AG04450 (cell line): ENCODE results near the gene PPARG. TPM values are rescaled to one million over a fixed set of nuclear protein-coding genes. Genes with fewer than 3 reads are reported as not detected.

Experiments used
- CTCF ChIA-PET: fragments of 300-600, 350-600 bp; formaldehyde crosslinking; extraction: SDS; loops from one replicate; lab custom pipeline; 2022; ENCODE audit warnings: antibody characterized with exemption, inconsistent platforms; lab: Charles Lee
- POLR2A ChIA-PET: fragments of 350-600 bp; formaldehyde crosslinking; extraction: SDS; loops from one replicate; lab custom pipeline; 2021; ENCODE audit warnings: antibody characterized with exemption, inconsistent platforms; lab: Yijun Ruan, JAX
- DNase-seq: peaks from one replicate; pipeline ENCODE4 v3.0.0-alpha.2; 2011; ENCODE audit warnings: low read depth, low spot score
- H3K27ac ChIP-seq: one replicate; pipeline ENCODE4 v1.5.1; 2012; ENCODE audit warnings: low read depth, low read length, control low read depth
- H3K27me3 ChIP-seq: one replicate; pipeline ENCODE4 v1.6.0; 2012; ENCODE audit warnings: low read length; ENCODE audit not compliant: control insufficient read depth, insufficient read depth
- H3K4me3 ChIP-seq: 2 replicates; pipeline ENCODE4 v1.5.1; 2011; ENCODE audit warnings: mild to moderate bottlenecking, low read depth, low read length, control low read depth
- H3K9me3 ChIP-seq: 2 replicates; pipeline ENCODE4 v1.5.1; 2012; ENCODE audit warnings: low read length; ENCODE audit not compliant: control insufficient read depth, insufficient read depth
- CTCF ChIP-seq: IDR thresholded peaks from 2 replicates; pipeline ENCODE4 v1.5.1; 2011; ENCODE audit warnings: low read depth, low read length, control low read depth, inconsistent platforms
- polyA plus RNA-seq: library from polyadenylated mRNA; depleted of rRNA; stranded (reverse); fragments of >200 nt; gene quantifications from 2 replicates; pipeline ENCODE4 v1.2.3, GENCODE V29; 2011

The PPARG gene
- polyA plus RNA-seq, 1 experiment, result 33.8 TPM

GRCh38 chr3:12352253-12352652 is 63.4 kb downstream of the PPARG start:
- no peak overlapping the region for H3K4me3 ChIP-seq
- peak; percentile 36; the same call in 1 of the 2 replicates for TF ChIP-seq CTCF
- no peak for DNase-seq
- CTCF ChIA-PET, result interaction anchor here (0.6 kb wide), 1 partner anchor 9 kb away, joined by 4 read pairs; no protein-coding TSS in a partner anchor
- no peak overlapping the region for H3K27ac ChIP-seq
- POLR2A ChIA-PET, result no interaction called here
- no peaks in the 10 kb centered on the region for H3K9me3 ChIP-seq
- H3K27me3 ChIP-seq, result no peaks in the 10 kb centered on the region

GRCh38 chr3:12352755-12353154 is 63.9 kb downstream of the PPARG start:
- ChIA-PET CTCF (no interaction called here), POLR2A (no interaction called here)
- Histone ChIP-seq H3K4me3 (no peak overlapping the region), H3K9me3 (no peaks in the 10 kb centered on the region), H3K27ac (no peak overlapping the region), H3K27me3 (no peaks in the 10 kb centered on the region)
- TF ChIP-seq CTCF, result no peak
- no peak for DNase-seq

GRCh38 chr3:12353796-12354525 is 65.1 kb downstream of the PPARG start:
- no peak overlapping the region for H3K27ac ChIP-seq
- no peak overlapping the region for H3K4me3 ChIP-seq
- CTCF ChIA-PET, result interaction anchor here (1.2 kb wide), 1 partner anchor 215 kb away, joined by 3 read pairs; no protein-coding TSS in a partner anchor
- TF ChIP-seq CTCF, result no peak
- H3K27me3 ChIP-seq, result no peaks in the 10 kb centered on the region
- H3K9me3 ChIP-seq, result no peaks in the 10 kb centered on the region
- DNase-seq, result no peak
- POLR2A ChIA-PET, result no interaction called here

- TF ChIP-seq CTCF, result no peak
- H3K4me3 ChIP-seq, result no peak overlapping the region
- POLR2A ChIA-PET, result no interaction called here
- no peak for DNase-seq
- no peak overlapping the region for H3K27ac ChIP-seq
- H3K27me3 ChIP-seq, result no peaks in the 10 kb centered on the region
- CTCF ChIA-PET, result interaction anchor here (1.6 kb wide), 1 partner anchor 124 kb away, joined by 3 read pairs; no protein-coding TSS in a partner anchor
- no peaks in the 10 kb centered on the region for H3K9me3 ChIP-seq
Observed at GRCh38 chr3:12356175-12356574, 67.3 kb downstream of the PPARG start.

- H3K4me3 ChIP-seq, result no peak overlapping the region
- POLR2A ChIA-PET, result no interaction called here
- TF ChIP-seq CTCF, result no peak
- no peaks in the 10 kb centered on the region for H3K27me3 ChIP-seq
- no peak overlapping the region for H3K27ac ChIP-seq
- H3K9me3 ChIP-seq, result no peaks in the 10 kb centered on the region
- CTCF ChIA-PET, result no interaction called here
- DNase-seq, result no peak
Observed at GRCh38 chr3:12356996-12357395, 68.1 kb downstream of the PPARG start.
